Glutamatergic neuron (in vitro differentiated cells): Measurements from ENCODE around the gene SLC25A47. TPM values are rescaled to one million over a fixed set of nuclear protein-coding genes. Genes with fewer than 3 reads are reported as not detected.
A peak's percentile ranks its signal among the peaks of the same experiment; 100 is the strongest.

Experiments
- DNase-seq: peaks from one replicate; pipeline ENCODE4 v3.0.0; 2022
- H3K27ac Mint-ChIP-seq: one replicate; pipeline ENCODE4 v1.8.0; 2020; ENCODE audit warnings: mild to moderate bottlenecking, mixed read lengths, inconsistent platforms; ENCODE audit not compliant: unreplicated experiment
- H3K27me3 Mint-ChIP-seq: one replicate; pipeline ENCODE4 v1.8.0; 2020; ENCODE audit warnings: mild to moderate bottlenecking, moderate library complexity, mixed read lengths, inconsistent platforms; ENCODE audit not compliant: unreplicated experiment
- H3K36me3 Mint-ChIP-seq: one replicate; pipeline ENCODE4 v1.8.0; 2020; ENCODE audit warnings: mild to moderate bottlenecking, mixed read lengths, inconsistent platforms; ENCODE audit not compliant: unreplicated experiment
- H3K4me1 Mint-ChIP-seq: one replicate; pipeline ENCODE4 v1.8.0; 2020; ENCODE audit warnings: mild to moderate bottlenecking, low read depth, mixed read lengths, inconsistent platforms; ENCODE audit not compliant: unreplicated experiment
- H3K4me3 Mint-ChIP-seq: one replicate; pipeline ENCODE4 v1.8.0; 2020; ENCODE audit warnings: mild to moderate bottlenecking, mixed read lengths, inconsistent platforms; ENCODE audit not compliant: unreplicated experiment
- H3K9me3 Mint-ChIP-seq: one replicate; pipeline ENCODE4 v1.8.0; 2020; ENCODE audit warnings: mild to moderate bottlenecking, moderate library complexity, mixed read lengths, inconsistent platforms; ENCODE audit not compliant: unreplicated experiment
- long read RNA-seq: library from polyadenylated mRNA; unstranded; transcript quantifications from one replicate; pipeline ENCODE4 v2.0.0, GENCODE V29; 2020; ENCODE audit not compliant: unreplicated experiment
- total RNA-seq: library from RNA; stranded (reverse); fragmentation: NEBNext Ultra II Directional; extraction: Animal tissue kit (Norgen Biotek cat#: 25700); gene quantifications from one replicate; pipeline ENCODE4 v1.2.1, GENCODE V29; 2021; ENCODE audit not compliant: unreplicated experiment
- TF ChIP-seq, protein P1 (sequence below): fragments of 200-600 bp; sonication (generic); IDR thresholded peaks from one replicate; pipeline ENCODE4 v1.5.0; 2021; ENCODE audit not compliant: partially characterized antibody, unreplicated experiment

Gene SLC25A47, protein sequence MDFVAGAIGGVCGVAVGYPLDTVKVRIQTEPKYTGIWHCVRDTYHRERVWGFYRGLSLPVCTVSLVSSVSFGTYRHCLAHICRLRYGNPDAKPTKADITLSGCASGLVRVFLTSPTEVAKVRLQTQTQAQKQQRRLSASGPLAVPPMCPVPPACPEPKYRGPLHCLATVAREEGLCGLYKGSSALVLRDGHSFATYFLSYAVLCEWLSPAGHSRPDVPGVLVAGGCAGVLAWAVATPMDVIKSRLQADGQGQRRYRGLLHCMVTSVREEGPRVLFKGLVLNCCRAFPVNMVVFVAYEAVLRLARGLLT
- total RNA-seq, result not detected
- long read RNA-seq, result 0 reads

DNA sequence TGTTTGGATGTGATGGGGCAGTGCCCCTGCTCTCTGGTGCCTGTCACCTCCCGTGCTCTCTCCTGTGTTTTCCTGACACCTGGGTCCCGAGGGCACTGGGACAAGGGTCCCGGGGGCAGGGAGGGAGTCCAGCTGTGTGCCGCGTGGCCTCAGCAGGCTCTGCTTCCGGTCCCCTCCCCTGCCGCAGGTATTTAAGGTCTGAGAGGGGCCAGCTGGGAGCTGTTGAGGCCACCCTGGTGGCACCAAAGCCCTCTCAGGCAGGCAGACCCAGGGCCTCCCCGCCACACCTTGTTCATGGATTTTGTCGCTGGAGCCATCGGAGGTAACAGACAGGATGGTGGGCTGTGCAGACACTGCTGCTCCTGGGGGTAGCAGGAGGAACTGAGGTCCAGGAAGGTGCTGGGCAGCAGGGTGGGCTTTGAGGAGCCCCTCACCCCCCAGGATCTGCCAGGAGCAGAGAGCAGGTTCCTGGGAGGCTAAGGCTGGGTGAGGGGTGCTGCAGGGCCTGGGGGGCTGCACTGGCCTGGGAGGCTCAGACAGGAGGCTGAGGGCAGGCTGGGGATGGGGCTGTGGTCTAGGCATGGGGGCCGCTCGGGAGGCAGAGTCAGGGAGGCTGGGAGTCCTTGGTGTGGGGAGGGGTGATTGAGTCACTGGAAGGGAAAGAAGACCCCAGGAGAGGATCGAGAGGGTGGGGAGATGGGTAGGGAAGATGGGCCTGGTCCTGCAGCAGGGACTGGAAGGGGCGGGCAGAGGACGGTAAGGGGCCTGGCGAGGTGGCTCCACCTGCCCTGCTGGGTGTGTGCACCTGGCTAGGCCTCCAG is at the start of gene SLC25A47:
TSS of gene SLC25A47 (plus strand) at position 219 of the 821 bp plus-strand sequence. CDS start at position 295, 76 bp downstream.
- peak within 1 kb of the TSS; percentile 25 for H3K4me3 Mint-ChIP-seq
- peaks cover 8% of the 10 kb centered on the region for H3K9me3 Mint-ChIP-seq
- peak; percentile 13 for DNase-seq
- H3K27me3 Mint-ChIP-seq, result peaks cover 9% of the 10 kb centered on the region
- peaks cover 7% of the 10 kb centered on the region for H3K4me1 Mint-ChIP-seq
- TF ChIP-seq, protein P1, sequence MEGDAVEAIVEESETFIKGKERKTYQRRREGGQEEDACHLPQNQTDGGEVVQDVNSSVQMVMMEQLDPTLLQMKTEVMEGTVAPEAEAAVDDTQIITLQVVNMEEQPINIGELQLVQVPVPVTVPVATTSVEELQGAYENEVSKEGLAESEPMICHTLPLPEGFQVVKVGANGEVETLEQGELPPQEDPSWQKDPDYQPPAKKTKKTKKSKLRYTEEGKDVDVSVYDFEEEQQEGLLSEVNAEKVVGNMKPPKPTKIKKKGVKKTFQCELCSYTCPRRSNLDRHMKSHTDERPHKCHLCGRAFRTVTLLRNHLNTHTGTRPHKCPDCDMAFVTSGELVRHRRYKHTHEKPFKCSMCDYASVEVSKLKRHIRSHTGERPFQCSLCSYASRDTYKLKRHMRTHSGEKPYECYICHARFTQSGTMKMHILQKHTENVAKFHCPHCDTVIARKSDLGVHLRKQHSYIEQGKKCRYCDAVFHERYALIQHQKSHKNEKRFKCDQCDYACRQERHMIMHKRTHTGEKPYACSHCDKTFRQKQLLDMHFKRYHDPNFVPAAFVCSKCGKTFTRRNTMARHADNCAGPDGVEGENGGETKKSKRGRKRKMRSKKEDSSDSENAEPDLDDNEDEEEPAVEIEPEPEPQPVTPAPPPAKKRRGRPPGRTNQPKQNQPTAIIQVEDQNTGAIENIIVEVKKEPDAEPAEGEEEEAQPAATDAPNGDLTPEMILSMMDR, result no peak
- no peaks in the 10 kb centered on the region for H3K36me3 Mint-ChIP-seq
- peak within 1 kb of the TSS; percentile 38 for H3K27ac Mint-ChIP-seq

DNA sequence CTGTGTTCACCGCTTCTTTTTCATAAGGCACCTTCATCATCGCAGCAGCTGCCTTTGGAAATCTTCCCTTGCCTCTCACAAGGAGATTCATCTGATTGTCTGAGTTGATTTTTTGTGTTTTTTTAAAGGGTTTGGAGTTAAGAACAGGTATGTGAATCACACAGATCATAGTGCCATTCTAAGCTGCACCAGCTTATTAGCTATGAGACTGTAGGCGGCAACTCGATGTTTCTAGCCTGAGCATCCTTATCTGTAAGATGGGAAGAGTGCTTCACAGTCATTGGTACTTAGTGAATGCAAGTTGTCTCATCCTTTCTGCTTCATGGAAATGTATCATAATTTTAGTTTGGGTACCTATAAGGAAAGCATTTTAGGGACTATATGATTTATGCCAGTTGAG is 48.9 kb upstream of the SLC25A47 start:
- peaks cover 3% of the 10 kb centered on the region for H3K4me1 Mint-ChIP-seq
- H3K4me3 Mint-ChIP-seq, result no peak overlapping the region
- DNase-seq, result no peak

DNA sequence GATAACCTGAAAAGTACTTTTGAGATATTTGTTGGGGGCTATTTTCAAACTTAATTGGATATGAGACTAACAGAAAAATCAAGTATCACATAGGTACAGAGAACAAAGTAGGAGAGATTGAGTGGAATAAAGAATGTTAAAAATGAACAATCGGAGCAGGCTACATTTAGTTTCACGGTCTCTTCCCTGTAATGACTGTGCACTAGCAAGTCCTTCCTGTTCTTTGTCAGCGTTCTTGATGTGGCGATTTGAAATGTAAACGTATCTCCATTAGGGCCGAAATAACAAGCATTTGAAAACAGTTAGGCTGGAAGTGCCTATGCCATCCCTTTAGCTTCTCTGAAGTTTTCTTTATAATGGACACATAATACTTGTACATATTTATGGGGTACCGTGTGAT is 47.9 kb upstream of the SLC25A47 start:
- DNase-seq, result no peak
- Mint-ChIP-seq H3K27me3 (no peaks in the 10 kb centered on the region), H3K4me3 (no peak overlapping the region), H3K9me3 (peaks cover 3% of the 10 kb centered on the region), H3K27ac (no peak overlapping the region), H3K36me3 (no peaks in the 10 kb centered on the region), H3K4me1 (peaks cover 3% of the 10 kb centered on the region)
- TF ChIP-seq, protein P1, result no peak

More for the DNA sequence above, 48.9 kb upstream of the SLC25A47 start:
- no peak overlapping the region for H3K27ac Mint-ChIP-seq
- TF ChIP-seq, protein P1, result no peak
- peaks cover 3% of the 10 kb centered on the region for H3K9me3 Mint-ChIP-seq
- no peaks in the 10 kb centered on the region for H3K36me3 Mint-ChIP-seq
- H3K27me3 Mint-ChIP-seq, result no peaks in the 10 kb centered on the region

DNA sequence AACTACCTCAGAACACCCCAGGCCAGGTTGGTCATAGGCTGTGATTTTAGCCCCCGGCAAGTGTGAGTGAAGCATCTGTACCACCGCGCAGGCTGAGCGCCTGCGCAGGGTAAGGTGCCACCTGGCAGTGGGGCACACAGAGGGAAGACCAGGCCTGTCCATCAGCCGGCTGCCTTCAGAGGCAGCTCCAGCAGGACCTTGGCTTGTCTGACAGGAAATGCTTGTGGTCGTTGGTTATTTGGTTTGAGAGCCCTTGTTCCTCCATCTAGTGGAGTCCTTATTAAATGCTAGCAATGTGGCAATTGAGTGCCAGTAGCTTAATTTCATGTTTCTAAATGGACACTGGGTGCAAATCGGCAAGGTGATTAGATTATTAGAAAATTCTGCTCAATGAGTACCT is 44.4 kb upstream of the SLC25A47 start:
- H3K4me3 Mint-ChIP-seq, result no peak overlapping the region
- no peak overlapping the region for H3K27ac Mint-ChIP-seq
- no peak for DNase-seq
- peaks cover 15% of the 10 kb centered on the region for H3K4me1 Mint-ChIP-seq
- TF ChIP-seq, protein P1, result no peak
- no peaks in the 10 kb centered on the region for H3K36me3 Mint-ChIP-seq
- H3K27me3 Mint-ChIP-seq, result peaks cover 6% of the 10 kb centered on the region
- no peaks in the 10 kb centered on the region for H3K9me3 Mint-ChIP-seq
